H1 (cell line): ENCODE measurements around the gene PROSER2. TPM values are rescaled to one million over a fixed set of nuclear protein-coding genes. Genes with fewer than 3 reads are reported as not detected.

Experiments used
- EZH2 ChIP-seq: fragments of 200-600 bp; sonication (generic); IDR thresholded peaks from 2 replicates; pipeline ENCODE4 v1.7.1; 2012; ENCODE audit warnings: low read depth, mild to moderate bottlenecking, moderate library complexity, low read length, inconsistent platforms; ENCODE audit not compliant: severe bottlenecking
- JUND ChIP-seq: IDR thresholded peaks from 2 replicates; pipeline ENCODE4 v1.6.1; 2011; ENCODE audit warnings: mild to moderate bottlenecking, improper control_type of control experiment, low read length
- MAX ChIP-seq: IDR thresholded peaks from 2 replicates; pipeline ENCODE4 v1.6.1; 2012; ENCODE audit warnings: inconsistent platforms
- NRF1 ChIP-seq: IDR thresholded peaks from 2 replicates; pipeline ENCODE4 v1.6.1; 2011; ENCODE audit warnings: mild to moderate bottlenecking, low read depth, low read length, improper control_type of control experiment
- polyA plus RNA-seq, 7 experiments: library from polyadenylated mRNA; depleted of rRNA in 3 of 7; stranded (reverse) in 5 of 7; unstranded in 2 of 7; fragments of >200 nt in 5 of 7; fragments of 200-250 nt in 2 of 7; gene quantifications; 1 replicate in 5 of 7; 2 replicates in 1 of 7; 4 replicates in 1 of 7; pipeline versions ENCODE4 v1.2.1 to v1.2.3, GENCODE V29; 2011 to 2013; ENCODE audit warnings: missing spikeins in 2 of 7, mixed read lengths in 2 of 7
- total RNA-seq: library from RNA; stranded (reverse); fragmentation: NEBNext Ultra II Directional; extraction: Animal tissue kit (Norgen Biotek cat#: 25700); gene quantifications from 2 replicates; pipeline ENCODE4 v1.2.1, GENCODE V29; 2021

The PROSER2 gene
- total and polyA plus RNA-seq, 2 of the 8 experiments (the other 6 are each of a cell fraction or from before 2014, with no cell fraction given) = 3.9 to 13.7 TPM

- TF ChIP-seq NRF1 (no peak), JUND (no peak), EZH2 (no peak), MAX (no peak)
Observed at GRCh38 chr10:11869743-11870460, 46.7 kb downstream of the PROSER2 start (continued).
